IPS-11a (cell line): ENCODE measurements around the gene MUCL1.
"Not testable (repeated sequence)": the region's sequence is repeated elsewhere in the genome, so short reads cannot be mapped to it uniquely, and the experiment has no call there.

Experiments used
- H3K4me3 ChIP-seq: one replicate; pipeline ENCODE4 v1.5.1; 2013; ENCODE audit warnings: low read depth, low read length, control low read depth

The MUCL1 gene, protein sequence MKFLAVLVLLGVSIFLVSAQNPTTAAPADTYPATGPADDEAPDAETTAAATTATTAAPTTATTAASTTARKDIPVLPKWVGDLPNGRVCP

DNA sequence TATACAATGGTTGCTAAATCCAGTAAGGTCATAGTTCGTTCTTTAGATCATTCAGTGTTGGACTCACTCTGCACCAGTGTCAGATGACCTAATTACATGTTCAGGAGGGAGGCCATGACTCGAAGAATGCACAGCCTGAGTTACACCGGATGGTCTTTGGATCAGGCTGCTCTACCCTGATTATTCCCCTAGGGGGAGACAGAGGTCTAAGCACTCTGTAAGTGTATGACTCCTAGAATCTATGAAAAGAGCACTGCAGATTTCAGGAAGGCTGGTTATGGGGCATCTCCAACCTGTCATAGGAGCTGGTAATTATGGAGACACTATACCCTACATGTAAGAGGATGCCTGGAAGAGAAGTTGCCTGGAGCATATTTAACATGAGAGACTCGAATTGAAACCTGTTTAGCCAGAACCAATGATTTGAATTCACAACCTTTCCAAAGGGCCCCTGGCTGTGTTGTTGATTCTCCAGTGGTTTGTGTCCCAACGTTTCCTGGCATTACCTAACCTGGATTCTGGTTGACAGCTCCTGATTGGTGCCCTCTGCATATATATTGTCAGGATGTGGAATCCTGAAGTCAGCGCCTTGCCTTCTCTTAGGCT, at the start of gene MUCL1:
MUCL1 (plus strand) TSS at position 584 of the 606 bp plus-strand sequence. CDS start 67 bp downstream, outside the sequence.
- no peak within 1 kb of the TSS for H3K4me3 ChIP-seq

GRCh38 chr12:54821676-54822075, 32.6 kb upstream of the MUCL1 start:
- H3K4me3 ChIP-seq, result no peak overlapping the region

DNA sequence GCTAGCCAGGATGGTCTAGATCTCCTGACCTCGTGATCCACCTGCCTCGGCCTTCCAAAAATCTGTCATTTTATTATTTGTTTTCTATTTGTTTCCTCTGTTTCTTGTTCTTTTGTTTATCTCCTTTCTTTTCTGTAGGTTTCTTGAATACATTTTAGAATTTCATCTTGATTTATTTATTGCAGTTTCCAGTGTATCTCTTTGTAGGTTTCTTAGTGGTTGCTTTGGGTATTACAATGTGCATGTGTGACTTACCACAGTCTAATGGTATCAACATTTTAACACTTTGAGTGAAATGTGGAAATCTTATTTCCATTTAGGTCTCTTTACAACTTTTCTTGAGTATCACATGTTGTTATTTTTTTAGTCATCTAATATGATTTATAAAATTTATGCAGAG, 29.9 kb upstream of the MUCL1 start:
- no peak overlapping the region for H3K4me3 ChIP-seq

DNA sequence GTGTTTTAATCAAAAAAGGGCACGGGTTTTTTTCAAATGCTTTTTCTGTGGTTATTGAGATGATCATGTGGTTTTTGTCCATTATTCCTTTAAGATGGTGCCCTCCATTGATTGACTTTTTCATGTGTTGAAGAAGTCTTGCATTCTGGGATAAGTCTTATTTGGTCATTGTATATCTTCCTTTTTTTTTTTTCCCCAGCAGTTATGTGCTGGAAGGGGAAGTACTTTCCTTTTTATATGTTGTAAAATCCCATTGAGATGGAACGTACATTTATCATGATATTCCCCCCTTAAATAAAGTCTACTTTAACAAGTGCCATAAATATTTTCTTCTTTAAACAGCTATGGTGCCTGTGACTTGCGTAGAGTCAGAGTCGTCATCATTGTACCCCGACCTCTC, 24.8 kb upstream of the MUCL1 start:
- H3K4me3 ChIP-seq, result no peak overlapping the region

DNA sequence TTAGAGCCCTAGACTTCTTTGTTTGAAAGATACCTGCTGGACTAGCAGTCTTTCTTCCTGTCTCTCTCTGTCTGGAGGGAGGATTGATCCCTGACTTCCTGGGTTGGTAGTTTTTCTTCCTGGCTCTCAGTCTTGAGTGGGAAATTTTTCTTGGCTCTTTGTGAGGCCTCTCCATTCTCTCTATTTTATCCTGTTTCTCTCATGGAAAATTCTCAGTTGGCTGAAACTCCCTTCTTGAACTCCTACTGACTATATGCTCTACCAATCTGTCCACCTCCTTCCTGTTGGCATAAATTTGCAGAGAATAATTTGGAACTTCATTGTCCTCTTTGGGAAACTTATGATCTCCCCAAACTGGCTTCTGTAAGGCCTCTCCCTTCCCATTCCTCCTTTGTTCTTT, 24.1 kb upstream of the MUCL1 start:
- no peak overlapping the region for H3K4me3 ChIP-seq

DNA sequence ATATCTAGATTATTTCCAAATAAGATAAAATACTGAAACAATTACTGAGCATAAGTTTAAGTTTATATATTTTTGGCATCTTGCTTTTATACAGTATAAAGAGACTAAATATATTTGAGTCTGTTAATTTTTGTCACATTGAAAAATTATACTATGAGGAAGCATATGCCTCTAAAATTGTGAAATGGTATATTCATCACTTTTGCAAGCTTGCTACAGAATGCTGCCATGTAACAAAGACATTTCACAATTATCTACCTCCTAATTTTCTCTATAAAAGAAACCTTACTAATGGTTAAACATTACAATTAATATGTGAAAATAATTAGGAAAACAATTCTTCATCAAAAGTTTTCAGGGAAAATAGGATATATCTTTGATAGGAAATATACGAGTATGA, 22.7 kb upstream of the MUCL1 start:
- H3K4me3 ChIP-seq, result no peak overlapping the region

GRCh38 chr12:54840244-54840865, 14.0 kb upstream of the MUCL1 start:
- H3K4me3 ChIP-seq, result no peak overlapping the region

- H3K4me3 ChIP-seq, result no peak overlapping the region
These were observed 3.1 kb downstream of the MUCL1 start for GRCh38 chr12:54857406-54857805.

DNA sequence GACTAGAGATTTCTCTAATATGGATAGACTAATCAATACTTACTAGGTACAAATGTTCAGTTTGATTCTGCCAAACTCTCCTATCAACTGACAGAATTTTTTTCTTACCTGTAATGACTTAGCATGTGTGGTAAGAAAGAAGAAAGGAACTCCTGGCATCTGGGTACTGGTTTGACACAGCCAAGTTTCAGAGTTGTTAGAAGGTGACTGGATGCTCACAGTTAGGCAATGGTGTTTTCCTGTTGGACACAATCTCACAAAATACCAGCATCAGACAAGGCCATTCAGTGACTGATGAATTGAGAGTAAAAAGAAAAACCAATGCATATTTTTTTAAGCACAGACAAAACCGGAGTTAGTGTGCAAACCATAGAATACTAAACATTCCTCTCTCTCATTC, 4.2 kb downstream of the MUCL1 start:
- no peak overlapping the region for H3K4me3 ChIP-seq

DNA sequence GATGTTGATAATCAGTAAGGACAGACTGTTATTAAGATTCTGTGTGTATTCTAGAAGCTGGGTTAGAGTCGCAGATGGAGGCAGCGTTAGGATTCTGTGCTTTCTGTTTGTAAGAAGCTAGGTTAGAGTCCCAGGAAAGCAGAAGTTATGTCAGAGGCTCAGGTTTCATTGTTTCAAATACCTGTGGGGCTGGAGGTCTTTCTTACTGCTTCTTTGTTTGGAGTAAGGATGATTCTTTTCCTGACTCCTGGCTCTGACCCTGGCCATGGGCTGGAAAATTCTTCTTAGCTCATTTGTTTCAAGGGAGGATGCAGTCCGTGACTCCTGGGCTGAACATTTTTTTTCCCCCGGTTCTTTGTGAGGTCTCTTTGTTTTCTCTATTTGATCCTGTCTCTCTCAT, 5.2 kb downstream of the MUCL1 start:
- no peak overlapping the region for H3K4me3 ChIP-seq

DNA sequence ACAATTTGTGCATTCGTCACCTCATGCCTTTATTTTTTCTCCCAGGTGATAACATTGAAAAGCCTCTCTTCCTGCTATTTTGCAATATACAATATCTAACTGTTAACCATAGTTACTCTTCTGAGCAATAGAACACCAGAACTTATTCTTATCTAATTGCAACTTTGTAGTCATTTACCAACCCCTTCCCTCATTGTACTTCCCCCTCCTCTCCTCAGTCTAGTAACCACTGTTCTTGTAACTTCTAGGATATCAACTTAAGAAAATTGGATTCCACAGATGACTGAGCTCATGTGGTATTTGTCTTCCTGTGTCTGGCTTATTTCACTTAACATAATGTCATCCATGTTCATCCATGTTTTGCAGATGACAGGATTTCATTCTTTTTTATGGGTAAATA, 7.6 kb downstream of the MUCL1 start:
- no peak overlapping the region for H3K4me3 ChIP-seq

- H3K4me3 ChIP-seq, result no peak overlapping the region
These were observed 9.8 kb downstream of the MUCL1 start for GRCh38 chr12:54863948-54864618.

DNA sequence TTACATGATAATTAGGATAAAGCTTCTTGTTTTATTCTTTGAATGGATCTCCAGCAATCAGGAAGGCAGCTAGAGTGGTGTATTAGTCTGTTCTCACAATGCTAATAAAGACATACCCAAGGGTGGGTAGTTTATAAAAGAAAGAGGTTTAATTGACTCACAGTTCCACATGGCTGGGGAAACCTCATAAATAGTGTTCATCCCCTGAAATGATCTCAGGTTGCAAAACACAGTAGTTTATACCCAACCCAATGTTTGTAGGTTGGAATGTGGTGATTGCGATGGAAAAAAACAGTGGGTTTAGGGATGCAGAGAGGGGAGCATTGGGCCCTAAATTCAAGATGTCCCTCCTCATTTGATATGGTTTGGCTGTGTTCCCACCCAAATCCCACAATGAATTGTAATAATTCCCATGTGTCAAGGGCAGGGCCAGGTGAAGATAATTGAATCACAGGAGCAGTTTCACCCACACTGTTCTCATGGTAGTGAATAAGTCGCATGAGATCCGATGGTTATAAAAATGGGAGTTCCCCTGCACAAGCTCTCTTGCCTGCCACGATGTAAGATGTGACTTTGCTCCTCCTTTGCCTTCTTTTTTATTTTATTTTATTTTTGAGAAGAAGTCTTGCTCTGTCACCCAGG, 11.5 kb downstream of the MUCL1 start:
- H3K4me3 ChIP-seq, result no peak overlapping the region

GRCh38 chr12:54868690-54869089, 14.4 kb downstream of the MUCL1 start:
- no peak overlapping the region for H3K4me3 ChIP-seq

- H3K4me3 ChIP-seq, result no peak overlapping the region
These were observed 15.7 kb downstream of the MUCL1 start for GRCh38 chr12:54870048-54870447.

DNA sequence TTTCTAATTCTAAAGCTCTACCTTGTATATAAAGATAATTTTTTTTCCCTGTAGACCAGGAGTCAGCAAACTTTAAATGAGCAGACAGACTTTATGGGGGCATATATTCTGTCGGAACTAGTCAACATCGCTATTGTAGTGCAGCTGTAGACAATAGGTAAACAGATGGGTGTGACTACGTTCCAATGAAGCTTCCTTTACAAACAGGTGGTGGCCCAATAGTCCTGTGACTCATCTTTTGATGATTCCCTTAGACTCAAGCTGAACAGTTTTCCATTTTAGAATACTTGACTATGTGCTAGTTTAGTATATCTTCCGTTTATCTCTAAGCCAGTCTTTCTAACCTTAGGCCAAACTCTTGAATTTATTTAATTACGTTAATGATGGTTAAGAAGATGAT, 16.3 kb downstream of the MUCL1 start:
- H3K4me3 ChIP-seq, result no peak overlapping the region

DNA sequence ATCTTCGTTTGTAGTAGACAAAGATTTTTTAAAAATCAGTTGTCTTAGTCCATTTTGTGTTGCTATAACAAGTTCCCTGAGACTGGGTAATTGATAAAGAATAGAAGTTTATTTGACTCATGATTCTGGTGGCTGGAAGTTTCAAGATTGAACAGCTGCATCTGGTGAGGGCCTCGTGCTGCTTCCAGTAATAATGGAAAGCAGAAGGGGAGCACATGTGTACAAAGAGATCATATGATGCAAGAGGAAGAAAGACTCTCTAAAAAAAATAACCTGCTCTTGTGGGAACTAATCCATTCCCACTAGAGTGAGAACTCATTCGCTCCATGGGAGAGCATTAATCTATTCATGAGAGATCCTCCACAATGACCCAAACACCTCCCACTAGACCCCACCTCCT, 24.8 kb downstream of the MUCL1 start:
- H3K4me3 ChIP-seq, result no peak overlapping the region

- H3K4me3 ChIP-seq, result no peak overlapping the region
These were observed 25.3 kb downstream of the MUCL1 start for GRCh38 chr12:54879579-54879978.

GRCh38 chr12:54882079-54882478, 27.8 kb downstream of the MUCL1 start:
- H3K4me3 ChIP-seq, result no peak overlapping the region

- H3K4me3 ChIP-seq, result not testable (repeated sequence)
These were observed 28.3 kb downstream of the MUCL1 start for GRCh38 chr12:54882597-54882996.

GRCh38 chr12:54888428-54888827, 34.1 kb downstream of the MUCL1 start:
- not testable (repeated sequence) for H3K4me3 ChIP-seq

DNA sequence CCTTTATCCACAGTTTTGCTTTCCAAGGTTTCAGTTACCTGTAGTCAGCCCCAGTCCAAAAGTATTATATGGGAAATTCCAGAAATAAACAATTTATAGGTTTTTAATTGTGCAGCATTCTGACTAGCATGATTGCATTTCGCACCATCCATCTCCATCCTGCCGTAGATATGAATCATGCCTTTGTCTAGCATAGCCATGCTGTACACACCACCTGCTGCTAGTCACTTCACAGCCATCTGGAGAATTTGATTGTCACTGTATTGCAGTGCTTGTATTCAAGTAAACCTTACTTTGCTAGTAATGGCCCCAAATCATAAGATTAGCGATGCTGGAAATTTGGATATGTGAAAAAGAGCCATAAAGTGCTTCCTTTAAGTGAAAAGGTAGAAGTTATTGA, 36.0 kb downstream of the MUCL1 start:
- H3K4me3 ChIP-seq, result no peak overlapping the region
